Activated CD4-positive, alpha-beta T cell treated with anti-CD3 and anti-CD28 coated beads for 36 hours (primary cell): ENCODE data around the gene CELF5. TPM values are rescaled to one million over a fixed set of nuclear protein-coding genes. Genes with fewer than 3 reads are reported as not detected.
"Not testable (repeated sequence)": the region's sequence is repeated elsewhere in the genome, so short reads cannot be mapped to it uniquely, and the experiment has no call there.

Experiments
- ATAC-seq: fragments of 200-7000 bp; cut with Tn5 transposase; one replicate; pipeline ENCODE4 v1.10.0; 2021; ENCODE audit warnings: mild to moderate bottlenecking, moderate library complexity
- CTCF ChIA-PET: fragments of 350-600 bp; sonication (Branson Sonifier 250); formaldehyde crosslinking; loops from one replicate; lab custom pipeline; 2021; ENCODE audit warnings: antibody characterized with exemption; lab: Charles Lee
- POLR2A ChIA-PET: fragments of 350-600 bp; sonication (Branson Sonifier 250); formaldehyde crosslinking; loops from one replicate; lab custom pipeline; 2021; ENCODE audit warnings: antibody characterized with exemption, inconsistent platforms; lab: Charles Lee
- DNase-seq: peaks from one replicate; pipeline ENCODE4 v3.0.0-alpha.2; 2020
- H3K27ac Mint-ChIP-seq: one replicate; pipeline ENCODE4 v1.8.0; 2021; ENCODE audit warnings: mixed read lengths
- H3K27me3 Mint-ChIP-seq: one replicate; pipeline ENCODE4 v1.8.0; 2021; ENCODE audit warnings: mixed read lengths
- H3K36me3 Mint-ChIP-seq: one replicate; pipeline ENCODE4 v1.8.0; 2021; ENCODE audit warnings: low read depth, mixed read lengths
- H3K4me1 Mint-ChIP-seq: one replicate; pipeline ENCODE4 v1.8.0; 2021; ENCODE audit warnings: mixed read lengths
- H3K4me3 Mint-ChIP-seq: one replicate; pipeline ENCODE4 v1.8.0; 2021; ENCODE audit warnings: mild to moderate bottlenecking, moderate library complexity, mixed read lengths
- H3K9me3 Mint-ChIP-seq: one replicate; pipeline ENCODE4 v1.8.0; 2021; ENCODE audit warnings: low read depth, mixed read lengths
- intact Hi-C, 2 experiments: fragments of 100-400 bp; cut with DNase I in 1 of 2; cut with micrococcal nuclease in 1 of 2; formaldehyde crosslinking; loops; one replicate each; pipeline versions ENCODE4 v1.14.2 to v1.15.1; 2022 to 2024; cut with DNase I, micrococcal nuclease
- total RNA-seq, 2 experiments: library from RNA; stranded (reverse); gene quantifications; one replicate each; pipeline ENCODE4 v1.2.3, GENCODE V29; 2021

The CELF5 gene
- total RNA-seq, 2 experiments from 2014 or later = 0.18 to 0.21 TPM

- intact Hi-C loops = loop anchor here in 1 of 2 experiments (5.0 kb wide), 1 partner anchor 85 kb away; no protein-coding TSS in a partner anchor
- DNase-seq = no peak
- ATAC-seq = no peak
- CTCF ChIA-PET = no interaction called here
- H3K36me3 Mint-ChIP-seq = no peaks in the 10 kb centered on the region
- H3K9me3 Mint-ChIP-seq = no peaks in the 10 kb centered on the region
- H3K27ac Mint-ChIP-seq = no peak overlapping the region
- H3K27me3 Mint-ChIP-seq = no peaks in the 10 kb centered on the region
- no peak overlapping the region for H3K4me3 Mint-ChIP-seq
- H3K4me1 Mint-ChIP-seq = peaks cover 7% of the 10 kb centered on the region
- POLR2A ChIA-PET = no interaction called here
Measured at GRCh38 chr19:3342246-3342645, 117.8 kb downstream of the CELF5 start.

- POLR2A ChIA-PET, H3K4me3 Mint-ChIP-seq, H3K27ac Mint-ChIP-seq, DNase-seq, H3K4me1 Mint-ChIP-seq, H3K36me3 Mint-ChIP-seq, ATAC-seq, H3K9me3 Mint-ChIP-seq, H3K27me3 Mint-ChIP-seq: not testable (repeated sequence)
- CTCF ChIA-PET = interaction anchor here (0.8 kb wide), 1 partner anchor 130 kb away, joined by 3 read pairs; no protein-coding TSS in a partner anchor
- intact Hi-C loops = loop anchor here in 1 of 2 experiments (5.0 kb wide), 1 partner anchor 84 kb away; no protein-coding TSS in a partner anchor
Measured at GRCh38 chr19:3342962-3343361, 118.5 kb downstream of the CELF5 start.

DNA sequence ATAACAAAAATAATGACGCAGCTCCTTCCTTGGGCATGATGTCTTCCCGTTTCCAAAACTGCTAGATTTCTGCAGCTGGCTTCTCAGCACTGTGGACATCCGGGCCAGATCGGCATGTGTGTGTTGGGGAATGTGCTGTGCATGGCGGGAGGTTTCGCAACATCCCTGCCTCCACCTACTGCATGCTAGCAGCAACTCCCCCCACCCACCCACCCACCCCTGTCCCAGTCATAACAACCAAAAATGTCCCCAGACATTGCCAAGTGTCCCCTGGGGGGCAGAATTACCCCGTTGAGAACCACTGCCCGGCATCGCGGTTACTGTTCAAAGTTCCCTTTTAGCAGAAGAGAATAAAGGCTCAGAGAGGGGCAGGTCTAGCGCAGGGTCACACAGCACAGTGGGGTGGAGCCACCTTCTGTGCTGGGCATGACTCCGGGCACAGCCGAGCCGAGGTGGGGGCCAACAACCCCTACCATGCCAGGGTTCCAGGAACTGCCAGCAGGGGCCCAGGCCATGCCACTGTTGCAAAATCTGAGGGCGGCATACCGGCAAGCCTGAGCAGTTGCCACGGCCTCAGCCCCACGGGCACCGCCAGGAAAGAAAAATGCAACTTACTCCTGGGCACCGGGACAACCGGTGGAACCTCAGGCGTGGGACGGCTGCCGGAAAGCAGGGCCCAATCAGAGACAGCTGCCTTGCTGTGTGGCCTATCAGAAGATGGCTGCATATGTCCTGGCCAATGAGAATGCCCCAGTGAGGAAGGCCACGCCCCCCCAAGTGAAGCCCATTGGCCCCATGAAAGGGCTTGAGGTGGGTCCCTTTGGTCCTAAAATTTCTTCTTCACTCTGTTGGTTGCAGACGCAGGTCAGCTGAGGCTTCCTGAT is 119.4 kb downstream of the CELF5 start:
- peaks cover under 1% of the 10 kb centered on the region for H3K4me1 Mint-ChIP-seq
- H3K9me3 Mint-ChIP-seq = no peaks in the 10 kb centered on the region
- CTCF ChIA-PET = interaction anchor here (0.8 to 1.0 kb wide), 2 partner anchors 64 to 129 kb away, joined by 3 read pairs; no protein-coding TSS in a partner anchor
- H3K4me3 Mint-ChIP-seq = no peak overlapping the region
- no peaks in the 10 kb centered on the region for H3K36me3 Mint-ChIP-seq
- peak; percentile 90 for ATAC-seq
- POLR2A ChIA-PET = no interaction called here
- no peak overlapping the region for H3K27ac Mint-ChIP-seq
- H3K27me3 Mint-ChIP-seq = no peaks in the 10 kb centered on the region
- DNase-seq = peak; percentile 62
- intact Hi-C loops = loop anchor here in 1 of 2 experiments (5.0 kb wide), 1 partner anchor 83 kb away; no protein-coding TSS in a partner anchor

GRCh38 chr19:3344608-3345598 is 120.4 kb downstream of the CELF5 start:
- ATAC-seq (no peak), DNase-seq (no peak)
- no peaks in the 10 kb centered on the region for H3K27me3 Mint-ChIP-seq
- no peaks in the 10 kb centered on the region for H3K4me1 Mint-ChIP-seq
- POLR2A ChIA-PET = no interaction called here
- no peak overlapping the region for H3K27ac Mint-ChIP-seq
- no peaks in the 10 kb centered on the region for H3K9me3 Mint-ChIP-seq
- intact Hi-C loops = loop anchor here in 1 of 2 experiments (5.0 kb wide), 1 partner anchor 82 kb away; no protein-coding TSS in a partner anchor
- H3K36me3 Mint-ChIP-seq = no peaks in the 10 kb centered on the region
- CTCF ChIA-PET = interaction anchor here (1.0 kb wide), 1 partner anchor 63 kb away, joined by 3 read pairs; no protein-coding TSS in a partner anchor
- H3K4me3 Mint-ChIP-seq = no peak overlapping the region

- Mint-ChIP-seq H3K4me3 (no peak overlapping the region), H3K27ac (no peak overlapping the region), H3K36me3 (no peaks in the 10 kb centered on the region), H3K27me3 (no peaks in the 10 kb centered on the region), H3K4me1 (no peaks in the 10 kb centered on the region), H3K9me3 (no peaks in the 10 kb centered on the region)
- CTCF ChIA-PET = interaction anchor here (0.6 kb wide), 1 partner anchor 53 kb away, joined by 3 read pairs; no protein-coding TSS in a partner anchor
- DNase-seq (no peak), ATAC-seq (no peak)
- intact Hi-C loops = no loop called here
- POLR2A ChIA-PET = no interaction called here
Measured at GRCh38 chr19:3345850-3346460, 121.5 kb downstream of the CELF5 start.

Other genes with a start within 250 kb of the CELF5 start
- 1 to 10 TPM; 2.6 to 3.5 TPM for gene TLE6, start 247.1 kb upstream of the CELF5 start, total RNA-seq
- gene TLE2, start 195.4 kb upstream of the CELF5 start, total RNA-seq = 1 to 10 TPM; 4.7 to 6.3 TPM
- gene TLE5, start 162.2 kb upstream of the CELF5 start, total RNA-seq = 100 to 1,000 TPM; 349 to 533 TPM
- 10 to 100 TPM in 1 of 2 experiments, 1 to 10 TPM in 1; 7.3 to 13.2 TPM for gene GNA11, start 130.3 kb upstream of the CELF5 start, total RNA-seq
- gene GNA15, start 88.6 kb upstream of the CELF5 start, total RNA-seq = 10 to 100 TPM; 64.9 to 70.9 TPM
- 10 to 100 TPM; 29.0 to 32.2 TPM for gene S1PR4, start 45.9 kb upstream of the CELF5 start, total RNA-seq
- 10 to 100 TPM; 55.6 to 58.2 TPM for gene NCLN, start 38.7 kb upstream of the CELF5 start, total RNA-seq
- gene NFIC, start 141.9 kb downstream of the CELF5 start, total RNA-seq = 10 to 100 TPM; 20.5 to 22.6 TPM